GM12874 (cell line): ENCODE data around the gene MTUS2.

Experiments used
- CTCF ChIP-seq: IDR thresholded peaks from 2 replicates; pipeline ENCODE4 v1.5.1; 2011; ENCODE audit warnings: low read depth, mild to moderate bottlenecking, control low read depth, low read length, moderate library complexity; ENCODE audit not compliant: insufficient read depth

The MTUS2 gene

DNA sequence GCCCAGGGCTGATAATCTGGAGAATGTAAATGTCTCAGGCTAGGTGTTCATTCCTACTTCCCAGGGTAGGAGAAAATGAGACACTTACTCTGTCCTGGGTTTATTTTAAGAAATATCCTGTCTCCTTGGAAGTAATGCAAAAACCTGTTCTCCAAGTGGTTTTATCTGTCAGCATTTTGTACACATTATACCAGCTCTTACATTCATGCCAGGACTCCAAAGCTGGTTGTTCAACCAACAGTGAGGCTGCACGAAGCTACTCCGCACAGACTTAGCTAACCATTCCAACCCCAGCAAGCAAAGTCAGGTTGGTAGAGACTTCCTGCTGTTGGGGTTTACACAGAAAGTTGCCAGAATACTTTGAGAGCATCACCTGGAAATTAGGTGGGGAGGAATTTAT, 719.7 kb downstream of the MTUS2 start:
- no peak for TF ChIP-seq CTCF

DNA sequence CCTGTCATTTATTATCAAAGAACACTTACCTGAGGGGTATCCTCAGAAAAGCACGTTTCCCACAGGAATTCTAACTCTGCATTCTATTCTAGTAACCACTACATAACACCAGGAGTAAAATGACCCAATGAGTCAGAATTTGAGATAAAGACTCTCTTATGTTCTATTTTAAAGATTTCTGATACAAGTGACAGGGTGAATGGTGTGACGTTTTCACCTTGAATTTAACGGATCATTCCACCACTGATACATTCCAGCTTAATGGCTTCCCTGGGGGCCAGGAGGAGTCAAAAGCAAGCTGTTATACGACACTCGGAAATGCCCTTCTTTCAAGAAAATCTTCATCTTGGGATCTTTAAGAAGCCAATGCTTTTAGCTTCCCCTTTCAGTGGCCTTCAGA, 720.2 kb downstream of the MTUS2 start:
- no peak for TF ChIP-seq CTCF

- no peak for TF ChIP-seq CTCF
These were observed 720.7 kb downstream of the MTUS2 start for GRCh38 chr13:29540799-29541198.

DNA sequence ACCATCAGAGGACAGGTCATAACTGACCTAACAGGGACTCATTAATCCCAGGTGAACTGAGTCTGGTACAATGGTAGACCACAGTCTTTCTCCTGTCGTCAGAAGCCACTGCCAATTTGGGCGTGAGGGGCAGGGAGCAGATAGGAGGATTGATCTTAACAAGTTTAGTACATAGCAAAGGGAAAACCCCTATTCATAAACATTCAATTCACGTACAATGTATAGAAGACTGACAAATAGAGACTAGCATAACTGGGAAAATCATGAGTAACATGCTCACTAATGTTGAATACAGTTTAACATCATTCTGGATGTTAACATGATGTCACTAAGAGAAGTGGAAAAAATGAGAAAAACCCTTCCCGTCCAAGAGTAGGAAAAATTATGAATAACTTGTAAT, 721.3 kb downstream of the MTUS2 start:
- TF ChIP-seq CTCF: no peak

- no peak for TF ChIP-seq CTCF
These were observed 722.2 kb downstream of the MTUS2 start for GRCh38 chr13:29542381-29542780.

GRCh38 chr13:29543230-29544215, 723.4 kb downstream of the MTUS2 start:
- peak; percentile 47 for TF ChIP-seq CTCF

- no peak for TF ChIP-seq CTCF
These were observed 725.8 kb downstream of the MTUS2 start for GRCh38 chr13:29545988-29546387.
